ENCODE measurements around the gene HIPK2. TPM values are rescaled to one million over a fixed set of nuclear protein-coding genes. Genes with fewer than 3 reads are reported as not detected.

The HIPK2 gene
- total RNA-seq, 1 donor from 2014 or later, result 45.1 TPM

GRCh38 chr7:139807009-139807408 is 29.2 kb upstream of the HIPK2 start:
- DNase-seq (ENCODE audit: low read depth), result no peak
- no peak for TF ChIP-seq CTCF (conservative IDR thresholded peaks at IDR 0.05; ENCODE audit: low read depth, low read length)

GRCh38 chr7:139804571-139804970 is 26.8 kb upstream of the HIPK2 start:
- H3K4me3 ChIP-seq (ENCODE audit: low read depth, low read length), result no peak overlapping the region
- no peak for DNase-seq (ENCODE audit: low read depth)
- no peak for TF ChIP-seq CTCF (conservative IDR thresholded peaks at IDR 0.05; ENCODE audit: low read depth, low read length)

More at GRCh38 chr7:139807009-139807408, 29.2 kb upstream of the HIPK2 start:
- no peak overlapping the region for H3K4me3 ChIP-seq (ENCODE audit: low read depth, low read length)

- H3K4me3 ChIP-seq (ENCODE audit: low read depth, low read length), result no peak overlapping the region
- no peak for TF ChIP-seq CTCF (conservative IDR thresholded peaks at IDR 0.05; ENCODE audit: low read depth, low read length)
- no peak for DNase-seq (ENCODE audit: low read depth)
Observed at GRCh38 chr7:139799586-139799985, 21.8 kb upstream of the HIPK2 start.

GRCh38 chr7:139798892-139799291 is 21.1 kb upstream of the HIPK2 start:
- no peak overlapping the region for H3K4me3 ChIP-seq (ENCODE audit: low read depth, low read length)
- TF ChIP-seq CTCF (conservative IDR thresholded peaks at IDR 0.05; ENCODE audit: low read depth, low read length), result no peak
- DNase-seq (ENCODE audit: low read depth), result no peak

- no peak for TF ChIP-seq CTCF (conservative IDR thresholded peaks at IDR 0.05; ENCODE audit: low read depth, low read length)
- no peak for DNase-seq (ENCODE audit: low read depth)
Observed at GRCh38 chr7:139798221-139798620, 20.4 kb upstream of the HIPK2 start.

GRCh38 chr7:139797607-139798006 is 19.8 kb upstream of the HIPK2 start:
- DNase-seq (ENCODE audit: low read depth), result no peak
- no peak overlapping the region for H3K4me3 ChIP-seq (ENCODE audit: low read depth, low read length)
- TF ChIP-seq CTCF (conservative IDR thresholded peaks at IDR 0.05; ENCODE audit: low read depth, low read length), result no peak

More at GRCh38 chr7:139798221-139798620, 20.4 kb upstream of the HIPK2 start:
- no peak overlapping the region for H3K4me3 ChIP-seq (ENCODE audit: low read depth, low read length)

GRCh38 chr7:139791316-139791715 is 13.5 kb upstream of the HIPK2 start:
- no peak overlapping the region for H3K4me3 ChIP-seq (ENCODE audit: low read depth, low read length)
- TF ChIP-seq CTCF (conservative IDR thresholded peaks at IDR 0.05; ENCODE audit: low read depth, low read length), result no peak
- DNase-seq (ENCODE audit: low read depth), result no peak

Data from epithelial cell of proximal tubule (primary cell).